ENCODE results near the gene TCF12. TPM values are rescaled to one million over a fixed set of nuclear protein-coding genes. Genes with fewer than 3 reads are reported as not detected.
A peak's percentile ranks its signal among the peaks of the same experiment; 100 is the strongest.

Gene TCF12
- total RNA-seq, 2 donors from 2014 or later, result 71.5 to 77.0 TPM

DNA sequence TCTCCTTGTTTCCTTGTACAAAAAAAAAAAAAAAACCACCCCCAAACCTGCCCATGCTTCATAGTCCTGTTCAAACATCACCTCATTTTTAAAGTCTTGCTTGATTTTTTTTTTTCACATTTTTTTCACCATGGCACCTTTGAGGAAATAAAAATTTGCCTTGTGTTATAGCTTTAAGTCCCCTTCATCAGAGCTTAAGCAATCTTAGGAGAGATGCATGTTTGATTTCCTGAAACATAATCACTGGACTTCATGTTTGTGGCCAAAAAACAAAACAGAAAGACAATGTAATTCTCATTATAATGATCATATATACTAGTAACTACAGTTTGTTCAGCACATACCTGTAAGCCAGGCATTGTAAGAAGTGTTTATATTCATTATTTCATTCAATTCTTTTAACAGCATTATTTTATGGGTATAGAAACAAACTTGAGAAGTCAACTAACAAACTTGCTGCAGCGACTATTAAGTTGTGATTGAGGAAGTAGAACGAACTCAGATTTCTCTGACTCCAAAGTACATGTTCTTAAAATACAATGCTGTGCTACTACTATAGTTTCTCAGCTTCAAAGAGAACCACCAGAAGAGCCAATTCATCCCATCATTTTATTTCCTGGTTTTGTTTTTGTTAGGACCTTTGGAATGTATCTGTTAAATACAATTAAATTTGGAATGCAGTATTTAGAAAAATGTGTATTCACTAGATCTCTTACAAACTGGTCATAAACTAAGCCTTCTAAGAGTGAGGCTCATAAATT, 203.8 kb downstream of the TCF12 start:
- no peak for ATAC-seq
- Mint-ChIP-seq H3K4me3 (no peak overlapping the region), H3K27ac (peak overlapping the region; percentile 11), H3K4me1 (peaks cover 20% of the 10 kb centered on the region), H3K27me3 (no peaks in the 10 kb centered on the region), H3K36me3 (ENCODE audit: low read depth) (peaks cover 3% of the 10 kb centered on the region)
- DNase-seq, result no peak
- no peaks in the 10 kb centered on the region for H3K9me3 ChIP-seq (ENCODE audit: control insufficient read depth, low read length, poor library complexity, severe bottlenecking)

- no peak overlapping the region for H3K27ac Mint-ChIP-seq
- ATAC-seq (no peak), DNase-seq (no peak)
- no peaks in the 10 kb centered on the region for H3K27me3 Mint-ChIP-seq
- H3K36me3 Mint-ChIP-seq (ENCODE audit: low read depth), result peaks cover 3% of the 10 kb centered on the region
- no peaks in the 10 kb centered on the region for H3K9me3 ChIP-seq (ENCODE audit: control insufficient read depth, low read length, poor library complexity, severe bottlenecking)
- no peak overlapping the region for H3K4me3 Mint-ChIP-seq
- H3K4me1 Mint-ChIP-seq, result peaks cover 18% of the 10 kb centered on the region
Observed at GRCh38 chr15:57124036-57124435, 205.6 kb downstream of the TCF12 start.

GRCh38 chr15:57129064-57129463, 210.6 kb downstream of the TCF12 start:
- ATAC-seq (no peak), DNase-seq (no peak)
- no peaks in the 10 kb centered on the region for H3K36me3 Mint-ChIP-seq (ENCODE audit: low read depth)
- H3K4me1 Mint-ChIP-seq, result peaks cover 21% of the 10 kb centered on the region
- H3K9me3 ChIP-seq (ENCODE audit: control insufficient read depth, low read length, poor library complexity, severe bottlenecking), result no peaks in the 10 kb centered on the region
- H3K4me3 Mint-ChIP-seq, result no peak overlapping the region
- no peak overlapping the region for H3K27ac Mint-ChIP-seq
- H3K27me3 Mint-ChIP-seq, result no peaks in the 10 kb centered on the region

GRCh38 chr15:57130956-57131355, 212.5 kb downstream of the TCF12 start:
- Mint-ChIP-seq H3K4me1 (peaks cover 26% of the 10 kb centered on the region), H3K27ac (no peak overlapping the region), H3K36me3 (ENCODE audit: low read depth) (no peaks in the 10 kb centered on the region), H3K4me3 (no peak overlapping the region), H3K27me3 (no peaks in the 10 kb centered on the region)
- no peaks in the 10 kb centered on the region for H3K9me3 ChIP-seq (ENCODE audit: control insufficient read depth, low read length, poor library complexity, severe bottlenecking)
- DNase-seq (no peak), ATAC-seq (no peak)

DNA sequence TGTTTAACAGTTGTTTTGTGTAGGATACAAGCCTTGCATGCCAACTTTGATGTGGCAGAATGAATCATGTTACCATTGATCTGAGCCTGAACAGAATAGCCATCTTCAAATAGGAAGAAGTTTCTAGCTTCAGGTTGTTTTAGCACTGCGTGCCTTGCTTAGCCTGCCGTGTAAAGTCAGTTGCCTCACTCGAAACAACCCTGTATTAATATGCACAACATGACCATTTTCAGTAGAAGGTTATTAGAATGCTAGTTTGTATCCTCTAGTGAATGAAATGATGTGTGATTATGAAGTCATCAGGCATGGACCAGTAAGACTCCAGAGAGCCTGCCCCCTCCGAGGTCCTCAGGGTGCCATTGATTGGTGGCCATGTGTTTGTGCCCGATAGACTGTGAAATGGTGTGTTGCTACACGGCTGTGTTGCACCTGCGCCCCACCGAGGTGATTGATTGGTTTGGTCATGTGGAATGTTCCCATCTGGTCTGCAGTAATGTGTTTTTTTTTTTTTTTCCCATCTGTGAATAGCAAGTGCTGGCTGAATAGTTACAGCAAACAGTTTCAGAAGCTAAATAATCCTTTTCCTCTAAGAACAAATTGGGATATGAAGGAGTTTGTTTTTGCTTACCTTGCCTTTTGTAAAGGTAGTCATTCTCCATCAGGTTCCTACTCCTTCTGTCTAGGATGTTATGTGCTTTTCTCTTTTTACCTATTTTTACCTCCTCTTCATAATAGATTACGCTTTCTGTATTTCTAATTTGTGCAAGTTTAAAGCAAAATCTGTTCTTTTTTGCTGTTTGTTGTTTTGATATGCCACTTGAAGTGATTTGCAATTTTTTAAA, 214.9 kb downstream of the TCF12 start:
- DNase-seq (no peak), ATAC-seq (no peak)
- H3K27me3 Mint-ChIP-seq, result no peaks in the 10 kb centered on the region
- no peak overlapping the region for H3K27ac Mint-ChIP-seq
- no peaks in the 10 kb centered on the region for H3K36me3 Mint-ChIP-seq (ENCODE audit: low read depth)
- H3K4me1 Mint-ChIP-seq, result peaks cover 22% of the 10 kb centered on the region
- H3K9me3 ChIP-seq (ENCODE audit: control insufficient read depth, low read length, poor library complexity, severe bottlenecking), result no peaks in the 10 kb centered on the region
- no peak overlapping the region for H3K4me3 Mint-ChIP-seq

DNA sequence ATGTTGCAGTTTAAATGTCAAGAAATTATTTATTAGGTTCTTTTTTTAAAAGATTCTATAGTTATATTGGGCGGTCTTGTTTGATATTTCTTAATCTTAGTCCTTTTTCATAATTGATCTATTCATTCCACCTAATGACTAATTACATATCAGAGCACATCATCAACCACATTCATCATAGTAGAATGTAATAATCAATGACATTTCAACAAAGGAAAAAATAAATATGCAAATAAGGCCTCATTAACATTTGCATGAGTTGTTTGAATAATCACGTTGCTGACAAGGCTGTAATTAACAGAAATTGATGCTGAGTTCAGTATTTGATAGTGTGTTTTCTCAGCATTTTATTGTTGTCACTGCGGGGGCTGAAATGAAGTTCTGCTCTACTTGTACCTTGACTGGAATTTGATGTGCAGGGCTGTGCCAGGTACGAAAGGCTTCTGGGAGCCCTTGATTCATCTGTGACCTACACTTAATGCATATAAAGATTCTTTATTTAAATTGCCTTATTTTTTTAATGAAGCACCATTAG, 215.7 kb downstream of the TCF12 start:
- peaks cover 24% of the 10 kb centered on the region for H3K4me1 Mint-ChIP-seq
- no peaks in the 10 kb centered on the region for H3K27me3 Mint-ChIP-seq
- ATAC-seq (no peak), DNase-seq (no peak)
- H3K36me3 Mint-ChIP-seq (ENCODE audit: low read depth), result peaks cover 2% of the 10 kb centered on the region
- H3K27ac Mint-ChIP-seq, result no peak overlapping the region
- H3K4me3 Mint-ChIP-seq, result no peak overlapping the region
- H3K9me3 ChIP-seq (ENCODE audit: control insufficient read depth, low read length, poor library complexity, severe bottlenecking), result no peaks in the 10 kb centered on the region

DNA sequence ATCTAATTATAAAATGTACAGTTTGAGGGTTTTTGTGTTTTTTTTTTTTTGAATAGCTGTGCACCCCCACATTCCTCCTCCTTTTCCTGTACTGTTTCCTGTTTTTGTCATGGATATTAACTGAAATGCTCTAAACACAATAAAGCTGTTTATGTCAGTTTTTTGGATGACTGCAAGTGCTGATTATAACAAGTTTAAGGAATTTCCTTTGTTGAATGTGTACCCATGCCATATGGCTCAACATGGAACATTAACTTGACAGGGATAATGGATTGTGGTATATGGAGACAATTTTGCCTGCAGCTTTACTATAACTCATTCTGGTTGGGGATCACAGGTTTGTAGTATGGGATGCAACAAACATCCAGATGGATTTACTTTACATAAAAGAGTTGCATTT, 216.4 kb downstream of the TCF12 start:
- H3K27ac Mint-ChIP-seq, result no peak overlapping the region
- no peak overlapping the region for H3K4me3 Mint-ChIP-seq

DNA sequence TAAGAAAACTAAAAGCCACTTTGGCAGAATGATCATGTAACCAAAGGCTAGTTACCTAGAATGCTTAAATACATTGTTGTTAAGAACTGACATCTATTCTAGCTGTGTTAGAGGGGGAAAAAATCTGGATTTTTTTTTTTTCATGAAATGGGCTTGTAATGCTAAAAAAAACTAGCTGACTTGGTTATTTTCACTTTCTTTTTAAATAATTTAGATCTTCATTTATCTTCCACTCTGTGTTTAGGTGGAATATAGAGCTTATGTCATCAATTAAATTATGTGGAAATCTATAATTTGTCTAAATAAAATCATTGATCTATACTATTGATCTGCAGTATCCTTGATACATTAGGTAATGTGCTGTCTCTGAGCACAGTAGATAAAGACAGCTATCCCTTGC, 217.4 kb downstream of the TCF12 start:
- ATAC-seq, result no peak
- Mint-ChIP-seq H3K27me3 (no peaks in the 10 kb centered on the region), H3K27ac (peak overlapping the region; percentile 16), H3K4me3 (no peak overlapping the region), H3K4me1 (peaks cover 22% of the 10 kb centered on the region), H3K36me3 (ENCODE audit: low read depth) (peaks cover 2% of the 10 kb centered on the region)
- no peaks in the 10 kb centered on the region for H3K9me3 ChIP-seq (ENCODE audit: control insufficient read depth, low read length, poor library complexity, severe bottlenecking)
- no peak for DNase-seq

More for the DNA sequence above, 216.4 kb downstream of the TCF12 start:
- DNase-seq, result no peak
- H3K9me3 ChIP-seq (ENCODE audit: control insufficient read depth, low read length, poor library complexity, severe bottlenecking), result no peaks in the 10 kb centered on the region
- H3K4me1 Mint-ChIP-seq, result peaks cover 24% of the 10 kb centered on the region
- H3K36me3 Mint-ChIP-seq (ENCODE audit: low read depth), result peaks cover 2% of the 10 kb centered on the region
- ATAC-seq, result no peak
- no peaks in the 10 kb centered on the region for H3K27me3 Mint-ChIP-seq

- Mint-ChIP-seq H3K36me3 (ENCODE audit: low read depth) (peaks cover 2% of the 10 kb centered on the region), H3K27me3 (no peaks in the 10 kb centered on the region), H3K4me3 (no peak overlapping the region), H3K4me1 (peaks cover 15% of the 10 kb centered on the region), H3K27ac (no peak overlapping the region)
- DNase-seq (no peak), ATAC-seq (no peak)
- H3K9me3 ChIP-seq (ENCODE audit: control insufficient read depth, low read length, poor library complexity, severe bottlenecking), result no peaks in the 10 kb centered on the region
Observed at GRCh38 chr15:57138349-57138788, 219.9 kb downstream of the TCF12 start.

GRCh38 chr15:57143511-57144078, 225.2 kb downstream of the TCF12 start:
- no peak for ATAC-seq
- peak overlapping the region; percentile 75 for H3K27ac Mint-ChIP-seq
- H3K4me3 Mint-ChIP-seq, result peak overlapping the region; percentile 9
- peaks cover 2% of the 10 kb centered on the region for H3K36me3 Mint-ChIP-seq (ENCODE audit: low read depth)
- no peaks in the 10 kb centered on the region for H3K9me3 ChIP-seq (ENCODE audit: control insufficient read depth, low read length, poor library complexity, severe bottlenecking)
- no peak for DNase-seq
- no peaks in the 10 kb centered on the region for H3K27me3 Mint-ChIP-seq
- peaks cover 12% of the 10 kb centered on the region for H3K4me1 Mint-ChIP-seq

GRCh38 chr15:57144448-57144847, 226.0 kb downstream of the TCF12 start:
- Mint-ChIP-seq H3K4me1 (peaks cover 10% of the 10 kb centered on the region), H3K27ac (no peak overlapping the region), H3K27me3 (no peaks in the 10 kb centered on the region), H3K4me3 (no peak overlapping the region), H3K36me3 (ENCODE audit: low read depth) (no peaks in the 10 kb centered on the region)
- no peaks in the 10 kb centered on the region for H3K9me3 ChIP-seq (ENCODE audit: control insufficient read depth, low read length, poor library complexity, severe bottlenecking)
- ATAC-seq (no peak), DNase-seq (no peak)

DNA sequence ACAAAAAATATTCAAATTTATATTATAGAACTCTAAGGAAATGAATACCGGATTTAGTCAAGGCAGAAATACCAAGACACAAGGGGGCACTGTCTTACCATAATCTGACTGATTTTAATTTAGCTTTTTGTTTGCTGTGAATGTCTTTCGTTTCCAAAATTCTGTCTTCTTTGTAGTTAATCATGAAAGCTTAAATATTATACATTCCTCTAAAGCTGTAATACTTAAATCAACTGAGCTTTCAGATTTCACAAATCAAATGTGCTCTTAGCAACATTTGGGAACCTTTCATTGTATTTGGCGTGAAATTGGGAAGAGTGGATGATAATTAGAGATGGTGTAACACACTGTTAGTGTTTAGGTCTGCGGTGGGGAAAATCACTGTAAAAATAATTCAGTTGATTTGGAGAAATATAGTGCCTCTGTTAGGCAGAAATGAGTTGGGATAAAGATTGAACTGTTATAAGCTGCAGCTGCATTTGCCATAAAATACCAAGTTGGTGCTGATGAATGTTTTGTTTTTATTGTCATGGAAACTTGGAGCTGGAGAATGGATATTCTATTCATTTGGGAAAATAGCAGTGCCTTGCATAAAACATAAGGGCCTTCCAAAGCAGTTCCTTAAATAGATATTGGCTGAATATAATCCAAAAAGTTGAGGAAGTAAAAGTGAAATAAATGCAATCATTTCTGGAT, 228.2 kb downstream of the TCF12 start:
- no peak overlapping the region for H3K27ac Mint-ChIP-seq
- no peak for ATAC-seq

GRCh38 chr15:57147621-57148020, 229.2 kb downstream of the TCF12 start:
- no peaks in the 10 kb centered on the region for H3K36me3 Mint-ChIP-seq (ENCODE audit: low read depth)
- peaks cover 5% of the 10 kb centered on the region for H3K9me3 ChIP-seq (ENCODE audit: control insufficient read depth, low read length, poor library complexity, severe bottlenecking)
- no peak overlapping the region for H3K27ac Mint-ChIP-seq
- peaks cover 10% of the 10 kb centered on the region for H3K4me1 Mint-ChIP-seq
- no peaks in the 10 kb centered on the region for H3K27me3 Mint-ChIP-seq
- H3K4me3 Mint-ChIP-seq, result no peak overlapping the region
- DNase-seq (no peak), ATAC-seq (no peak)

More for the DNA sequence above, 228.2 kb downstream of the TCF12 start:
- H3K36me3 Mint-ChIP-seq (ENCODE audit: low read depth), result no peaks in the 10 kb centered on the region
- no peaks in the 10 kb centered on the region for H3K27me3 Mint-ChIP-seq
- H3K4me1 Mint-ChIP-seq, result peaks cover 8% of the 10 kb centered on the region
- no peak for DNase-seq
- no peak overlapping the region for H3K4me3 Mint-ChIP-seq
- H3K9me3 ChIP-seq (ENCODE audit: control insufficient read depth, low read length, poor library complexity, severe bottlenecking), result no peaks in the 10 kb centered on the region
